ENCODE data around the gene MYZAP. TPM values are rescaled to one million over a fixed set of nuclear protein-coding genes. Genes with fewer than 3 reads are reported as not detected.

Gene MYZAP
- total RNA-seq, 1 experiment from 2014 or later, result 0.63 TPM

GRCh38 chr15:57592426-57592825, 722 bp downstream of the MYZAP start:
- no CpG with 5 or more reads among the region's 5 CpGs for WGBS (ENCODE audit: extremely low coverage, insufficient read length, low lambda C conversion rate)
- H3K27me3 Mint-ChIP-seq (ENCODE audit: low read depth), result peaks cover 57% of the 10 kb centered on the region

More at GRCh38 chr15:57592426-57592825, 722 bp downstream of the MYZAP start:
- Histone ChIP-seq H2BK20ac (ENCODE audit: low read depth, low read length, poor library complexity, severe bottlenecking) (no peak overlapping the region), H3K27me3 (ENCODE audit: insufficient read depth, low read length) (no peaks in the 10 kb centered on the region), H3K9ac (ENCODE audit: extremely low read depth, insufficient read length, low read length) (no peak overlapping the region), H2BK15ac (ENCODE audit: low read depth, low read length) (no peak overlapping the region), H3K79me1 (ENCODE audit: insufficient read depth, low read depth, low read length, poor library complexity, severe bottlenecking) (no peaks in the 10 kb centered on the region), H3K4me2 (ENCODE audit: insufficient read depth, insufficient read length, low read length) (peak overlapping the region; percentile 53), H2BK5ac (ENCODE audit: insufficient read length, low read length) (no peak overlapping the region), H3K23ac (ENCODE audit: insufficient read length, low read depth, low read length) (no peak overlapping the region), H4K91ac (ENCODE audit: insufficient read length, low read depth, low read length) (no peak overlapping the region), H3T11ph (ENCODE audit: low read length) (no peak overlapping the region), H3K56ac (ENCODE audit: insufficient read length, low read depth, low read length) (no peak overlapping the region), H3K79me2 (ENCODE audit: insufficient read depth, low read length) (no peaks in the 10 kb centered on the region), H3K23me2 (ENCODE audit: insufficient read length, low read depth, low read length, poor library complexity, severe bottlenecking) (peaks cover 3% of the 10 kb centered on the region), H2BK12ac (ENCODE audit: insufficient read length, low read depth, low read length) (no peak overlapping the region), H4K5ac (ENCODE audit: insufficient read length, low read depth, low read length) (no peak overlapping the region), H3K4ac (ENCODE audit: low read depth, low read length) (no peak overlapping the region), H4K20me1 (ENCODE audit: control insufficient read depth, insufficient read depth, insufficient read length) (no peaks in the 10 kb centered on the region), H3K4me1 (ENCODE audit: insufficient read depth, low read length) (no peaks in the 10 kb centered on the region), H4K8ac (replicated peaks; ENCODE audit: insufficient read length, low read depth, low read length) (no peak overlapping the region), H3K18ac (ENCODE audit: insufficient read length, low read depth, low read length) (no peak overlapping the region), H2AK5ac (ENCODE audit: insufficient read length, low read length) (no peak overlapping the region), H3K27ac (ENCODE audit: insufficient read length, low read depth, low read length) (no peak overlapping the region), H2AFZ (ENCODE audit: low read length) (no peak overlapping the region), H3K9me3 (ENCODE audit: control insufficient read depth, low read depth, low read length) (no peaks in the 10 kb centered on the region), H2BK120ac (ENCODE audit: low read depth, low read length, poor library complexity, severe bottlenecking) (no peak overlapping the region), H3K14ac (ENCODE audit: insufficient read depth, low read length) (no peak overlapping the region)
- Mint-ChIP-seq H3K4me3 (peak overlapping the region; percentile 53 to 69), H3K9me3 (no peaks in the 10 kb centered on the region), H3K36me3 (ENCODE audit: insufficient read depth in 1 of 3, low read depth in 3 of 3) (no peaks in the 10 kb centered on the region), H3K4me1 (peaks cover 10 to 11% of the 10 kb centered on the region in 2 experiments), H3K27ac (no peak overlapping the region; a peak in 1 of 7 replicates)
- TF ChIP-seq CTCF (conservative IDR thresholded peaks at IDR 0.05), result no peak
- DNase-seq, result no peak
